ENCODE results near the gene DEPP1.
A peak's percentile ranks its signal among the peaks of the same experiment; 100 is the strongest.

Gene DEPP1

DNA sequence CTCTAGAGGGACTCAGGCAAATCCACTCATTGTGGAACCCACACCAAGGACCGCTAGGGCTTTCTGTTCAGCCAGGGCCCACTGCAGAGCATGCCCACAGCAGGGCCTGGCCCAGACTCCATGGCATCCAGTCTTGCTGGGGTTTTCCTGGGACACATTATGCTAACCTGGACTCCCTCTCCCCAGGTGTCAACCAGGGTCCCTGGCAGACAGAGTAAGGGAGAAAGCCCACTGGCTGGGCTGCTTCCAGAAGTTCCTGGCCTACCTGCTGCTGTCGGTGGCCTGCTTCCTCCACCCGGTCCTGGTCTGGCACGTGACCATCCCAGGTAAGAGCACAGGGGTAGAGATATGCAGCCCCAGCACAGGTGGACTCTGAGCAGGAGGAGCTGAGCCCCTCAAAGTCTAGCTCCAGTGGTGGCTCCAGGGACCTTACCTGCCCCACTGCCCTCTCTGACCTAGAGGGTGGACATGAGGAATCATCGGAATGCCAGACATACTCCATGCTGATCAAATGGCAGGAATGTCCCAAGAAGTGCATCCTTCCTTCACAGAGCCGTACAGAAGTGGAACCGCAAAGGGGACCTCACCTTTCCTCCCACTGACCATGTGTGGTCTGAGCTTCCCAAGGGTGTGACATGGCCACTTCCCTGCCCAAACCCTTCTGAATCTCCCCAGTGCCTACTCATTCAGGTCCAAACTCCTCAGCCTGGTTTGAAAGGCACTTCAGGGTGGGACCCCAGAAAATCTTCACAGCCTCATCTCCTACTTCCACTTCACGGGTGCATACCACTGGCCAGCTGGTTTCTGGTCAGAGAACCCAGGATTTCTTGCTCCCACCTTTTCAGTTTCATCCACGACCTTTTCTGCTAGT is 44.9 kb downstream of the DEPP1 start:
- no peak for DNase-seq (ENCODE audit: low spot score)

DNA sequence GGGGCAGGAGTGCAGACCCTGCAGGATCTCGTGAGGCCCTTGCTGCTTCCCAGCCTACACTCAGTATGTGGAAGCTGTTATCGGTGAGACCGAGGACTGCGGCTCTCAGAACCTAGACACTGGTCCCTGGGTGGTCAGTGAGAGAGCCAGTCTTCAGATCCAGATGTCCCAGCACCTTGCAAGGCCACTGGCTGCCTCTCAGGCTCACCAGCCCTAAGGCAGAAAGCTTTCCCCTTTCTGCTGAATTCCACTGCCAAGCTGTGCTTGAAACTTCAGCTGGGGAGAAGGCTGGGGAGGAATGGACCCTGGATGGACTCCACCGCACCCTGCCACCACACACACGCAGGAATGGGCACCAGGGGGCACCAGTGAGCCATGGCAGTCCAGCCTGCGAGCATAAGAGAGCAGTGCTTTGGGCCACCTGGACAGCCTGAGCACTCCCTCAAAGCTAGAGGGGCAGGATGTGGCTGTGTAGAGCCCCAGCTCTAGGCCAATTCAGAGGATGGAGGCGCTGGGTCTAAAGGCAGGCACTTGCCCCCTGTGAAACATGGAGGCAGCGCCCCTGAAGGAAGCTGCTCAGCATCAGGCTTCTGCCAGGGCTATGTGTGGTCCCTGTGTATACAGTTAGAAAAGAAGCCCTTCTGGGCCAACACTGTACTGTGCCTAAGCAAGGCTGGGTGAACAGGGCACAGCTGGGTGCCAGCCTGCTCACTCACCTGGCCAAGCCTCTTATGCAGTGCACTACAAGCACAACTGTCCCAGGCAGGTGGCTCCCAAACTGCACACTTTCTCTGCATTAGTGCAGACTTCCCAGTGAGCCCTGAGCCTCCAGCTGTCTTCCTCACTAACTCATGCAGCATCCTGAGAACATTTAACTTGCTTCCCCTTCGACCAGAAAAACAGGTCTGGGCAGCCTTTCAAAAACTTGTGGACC is 45.8 kb downstream of the DEPP1 start:
- peak; percentile 85 for DNase-seq (ENCODE audit: low spot score)

DNA sequence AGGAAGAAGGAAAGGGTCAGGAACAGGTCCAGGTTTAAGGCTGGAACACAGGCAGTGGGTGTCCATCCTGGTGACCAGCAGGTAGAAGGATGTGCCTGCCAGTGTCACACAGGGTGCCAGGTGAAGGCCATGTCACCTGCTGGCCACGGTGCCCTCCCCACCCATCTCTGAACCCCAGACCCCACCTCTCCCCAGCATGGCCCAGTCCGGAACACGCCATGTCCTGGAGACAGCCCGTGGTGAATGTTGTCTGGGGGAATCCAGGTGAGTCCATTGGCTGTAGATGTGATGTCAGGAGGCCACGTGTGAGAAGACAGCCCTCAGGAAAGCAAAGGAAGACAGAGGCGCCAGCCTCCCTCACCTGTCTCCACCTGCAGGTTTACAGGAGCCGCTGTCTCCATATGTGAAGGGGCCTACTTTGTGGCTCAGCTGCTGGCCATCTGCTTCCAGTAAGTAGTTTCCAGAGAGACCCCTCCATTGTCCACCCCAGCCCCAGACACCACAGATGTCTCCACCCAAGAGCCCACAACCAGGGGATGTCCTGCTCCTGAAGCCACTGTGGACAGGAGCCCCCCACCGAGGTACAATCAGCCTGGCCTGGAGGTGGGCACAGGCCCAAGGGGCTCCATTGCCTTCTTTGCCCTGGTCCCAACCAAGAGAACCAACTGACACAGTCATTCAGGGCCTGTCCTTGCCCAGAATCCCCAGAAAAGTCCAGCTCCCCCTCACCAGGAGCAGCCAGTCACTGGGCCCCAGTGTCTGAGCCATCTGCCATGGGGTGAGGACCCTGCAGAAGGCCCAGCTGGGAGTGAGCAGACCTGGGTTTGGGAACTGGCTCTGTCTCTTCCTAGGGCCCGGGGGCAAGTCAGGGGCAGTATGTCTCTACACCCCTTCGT is 46.7 kb downstream of the DEPP1 start:
- no peak for DNase-seq (ENCODE audit: low spot score)

DNA sequence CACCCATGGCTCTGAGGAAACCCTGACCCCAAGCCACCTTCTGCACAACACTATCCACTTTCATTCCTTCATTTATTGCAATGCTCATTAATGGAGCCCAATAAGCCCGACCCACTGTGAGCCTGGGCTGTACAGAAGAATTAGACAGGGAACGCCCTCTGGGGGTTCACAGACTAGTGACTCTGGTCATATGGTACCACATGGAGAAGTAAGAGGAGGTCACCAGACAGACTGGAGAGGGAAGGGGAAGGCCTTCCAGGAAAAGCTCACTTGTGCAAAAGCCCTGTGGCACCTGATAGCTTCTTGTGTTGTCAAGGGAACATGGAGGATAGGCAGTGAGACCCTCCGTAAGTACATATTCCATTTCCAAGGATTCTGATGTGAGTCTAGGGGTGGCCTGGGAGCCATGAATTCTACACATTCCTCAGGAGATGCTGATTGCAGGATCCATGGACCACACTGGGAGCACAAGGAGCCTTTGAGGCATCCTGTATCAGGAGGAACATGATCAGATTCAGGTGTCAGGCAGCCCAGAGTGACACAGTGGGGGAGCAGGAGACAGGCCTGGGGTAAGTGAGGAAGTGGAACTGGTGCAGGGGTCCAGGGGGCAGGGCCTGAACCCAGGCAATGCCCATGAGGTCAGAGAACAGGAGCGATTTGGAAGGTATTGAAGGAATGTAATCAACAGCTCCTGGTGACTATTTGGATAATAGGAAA is 47.5 kb downstream of the DEPP1 start:
- DNase-seq (ENCODE audit: low spot score), result no peak

DNA sequence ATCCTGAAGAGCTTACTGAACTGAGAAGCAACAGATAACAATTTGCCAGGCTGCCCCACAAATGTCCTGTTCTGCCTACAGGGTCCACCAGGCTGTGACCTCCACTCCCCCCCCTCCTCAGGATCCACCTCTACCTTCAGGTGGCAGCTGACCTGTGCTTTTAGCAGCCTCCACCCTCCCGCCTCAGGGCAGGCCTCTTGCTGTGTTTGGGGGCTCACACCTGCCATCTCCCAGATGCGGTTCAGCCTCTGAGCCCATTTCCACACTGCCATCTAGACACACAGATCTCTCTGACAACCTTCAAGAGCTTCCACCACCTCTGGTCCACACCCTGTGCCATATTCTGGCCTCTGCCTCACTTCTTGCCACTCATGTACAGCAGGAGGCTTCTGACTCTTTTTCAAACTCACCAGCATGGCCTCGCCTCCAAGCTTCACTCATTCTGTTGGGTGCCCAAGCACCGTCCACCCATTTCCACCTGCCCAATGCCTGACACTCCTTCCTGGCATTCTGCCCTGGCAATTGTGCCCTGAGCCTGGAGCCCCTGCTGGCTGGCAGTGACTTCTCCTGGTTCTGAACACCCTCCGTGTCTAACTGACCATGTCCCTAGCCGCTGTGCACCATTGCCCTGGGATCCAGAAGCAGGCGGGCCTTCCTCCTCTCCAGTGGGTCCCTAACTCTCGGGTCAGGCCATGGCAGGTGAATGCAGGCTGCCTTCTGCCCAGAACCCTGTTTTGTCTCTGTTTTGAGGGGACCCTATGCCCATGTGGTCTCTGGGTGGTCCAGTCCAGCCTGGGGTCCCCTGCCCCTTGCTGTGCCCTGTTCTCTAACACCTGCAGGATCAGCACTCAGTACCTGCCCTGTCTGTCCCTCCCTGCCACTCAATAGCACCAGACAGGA is 49.0 kb downstream of the DEPP1 start:
- DNase-seq (ENCODE audit: low spot score), result no peak

DNA sequence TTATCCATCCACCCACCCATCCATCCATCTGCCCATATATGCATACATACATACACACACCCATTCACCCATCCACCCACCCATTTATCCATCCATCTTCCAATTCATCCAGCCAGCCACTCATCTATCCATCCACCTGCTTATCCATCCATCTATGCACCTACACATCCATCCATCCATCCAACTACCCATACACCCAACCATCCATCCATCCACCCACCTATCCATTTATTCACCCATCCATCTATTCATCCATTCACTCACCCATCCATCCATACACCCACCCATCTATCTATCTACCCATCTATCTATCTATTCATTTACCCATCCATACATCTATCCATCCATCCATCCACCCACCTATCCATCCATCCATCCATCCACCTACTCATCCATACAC is 50.1 kb downstream of the DEPP1 start:
- DNase-seq (ENCODE audit: low spot score), result no peak

DNA sequence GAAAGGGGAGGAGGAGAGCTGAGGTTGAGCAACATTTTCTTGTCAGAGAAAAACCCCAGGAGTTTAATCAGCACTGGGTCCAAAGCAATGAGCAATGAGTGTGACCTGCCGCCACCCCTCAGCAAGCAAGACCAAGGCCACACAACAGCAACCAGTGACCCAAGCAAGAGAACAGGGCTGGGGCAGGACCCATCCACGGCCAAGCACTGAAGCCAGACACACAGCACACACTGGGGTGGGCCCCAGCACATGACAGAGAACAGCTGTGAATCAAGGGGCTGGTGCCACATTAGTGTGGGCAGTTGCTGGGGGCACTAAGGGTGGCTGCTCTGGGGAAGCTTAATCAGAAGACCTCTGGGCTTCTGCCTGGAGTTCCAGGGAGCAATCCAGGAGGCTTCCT is 51.3 kb downstream of the DEPP1 start:
- no peak for DNase-seq (ENCODE audit: low spot score)

DNA sequence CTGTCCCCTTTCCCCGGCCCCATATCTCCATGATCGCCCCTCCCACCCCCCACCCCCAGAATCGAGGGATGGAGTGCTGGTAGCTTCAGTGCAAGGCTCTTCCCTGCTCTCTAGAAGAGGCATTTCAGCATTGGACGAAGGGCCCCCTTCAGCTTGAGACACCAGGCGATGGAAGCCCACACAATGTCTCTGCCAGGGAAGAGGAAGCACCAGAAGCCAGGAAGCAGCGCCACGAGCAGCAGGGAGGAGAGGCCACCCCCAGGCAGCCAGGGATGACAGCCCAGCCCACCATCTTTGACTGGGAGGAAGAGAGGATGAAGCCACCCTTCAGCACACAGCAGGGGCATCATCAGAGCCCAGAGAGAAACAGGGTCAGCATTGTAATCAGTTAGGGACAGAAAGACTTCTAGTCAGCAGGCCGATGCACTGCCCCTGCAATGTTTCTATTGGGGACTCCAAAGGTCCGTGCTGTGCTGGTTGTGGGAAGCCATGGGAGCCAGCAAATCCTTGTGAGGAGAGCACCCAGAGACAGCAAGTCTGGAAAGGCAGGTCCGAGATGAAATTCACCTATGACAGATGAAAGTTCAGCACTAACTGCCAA is 51.8 kb downstream of the DEPP1 start:
- no peak for DNase-seq (ENCODE audit: low spot score)
